NCI-H1105 treated with DMSO at 0.1 percent for 48 hours (cell line): Measurements from ENCODE around the gene C7orf57.

Experiments used
- DNase-seq: peaks from one replicate; lab custom pipeline; 2025; lab: John Stamatoyannopoulos, UW

Gene C7orf57

GRCh38 chr7:48109848-48110663 is 74.7 kb downstream of the C7orf57 start:
- DNase-seq: peak; percentile 59

GRCh38 chr7:48110868-48111267 is 75.5 kb downstream of the C7orf57 start:
- no peak for DNase-seq
